GM19468 (cell line): ENCODE data around the gene PCK2.

Experiments used
- ATAC-seq: cut with Tn5 transposase; IDR thresholded peaks from one replicate; pipeline ENCODE4 v1.9.1; 2021; ENCODE audit warnings: mild to moderate bottlenecking, moderate library complexity, moderate number of reproducible peaks; ENCODE audit not compliant: unreplicated experiment; ENCODE audit errors: extremely low read depth

Gene PCK2

DNA sequence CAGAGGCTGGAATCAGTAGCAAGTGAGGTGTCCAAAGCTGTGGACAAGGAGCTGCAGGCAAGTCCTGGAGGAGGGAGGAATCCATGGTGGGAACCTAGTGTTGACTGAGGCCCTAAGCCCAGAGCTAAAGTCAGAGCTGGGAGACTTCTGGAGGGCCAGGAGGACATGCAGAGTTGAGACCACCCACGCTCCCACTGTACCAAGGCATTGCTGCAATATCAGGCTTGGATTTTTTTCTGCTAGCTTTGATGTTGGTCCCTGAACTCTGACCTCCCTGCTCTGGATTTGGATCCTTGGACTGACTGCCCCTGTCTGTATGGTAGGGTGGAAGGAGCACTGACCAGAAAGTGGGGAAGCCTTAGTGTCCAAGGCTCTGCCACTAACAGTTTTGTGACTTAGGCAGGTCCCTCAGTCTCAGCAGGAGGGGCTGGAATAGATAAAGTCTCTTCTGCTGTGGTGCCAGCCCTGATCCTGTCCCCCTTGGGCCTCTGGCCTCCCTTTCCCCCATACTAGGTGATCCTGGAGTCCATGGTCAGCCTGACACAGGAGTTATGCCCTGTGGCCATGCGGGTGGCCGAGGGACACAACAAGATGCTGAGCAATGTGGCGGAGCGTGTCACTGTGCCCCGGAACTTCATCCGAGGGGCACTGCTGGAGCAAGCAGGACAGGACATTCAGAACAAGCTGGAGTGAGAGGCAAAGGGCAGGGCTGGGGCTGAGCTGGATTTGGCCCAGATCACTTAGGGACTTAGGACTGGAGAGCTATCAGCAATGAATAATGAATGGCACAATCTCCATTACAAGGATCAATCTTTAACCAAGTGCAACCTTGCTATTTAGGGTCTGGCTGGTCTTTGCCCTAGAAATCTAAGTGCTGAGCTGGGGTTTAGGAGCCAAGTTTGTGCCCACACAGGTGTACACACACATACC lies 32.9 kb upstream of the PCK2 start:
- ATAC-seq: no peak

- no peak for ATAC-seq
These were observed 31.7 kb upstream of the PCK2 start for GRCh38 chr14:24062216-24062980.

- no peak for ATAC-seq
These were observed 30.8 kb upstream of the PCK2 start for GRCh38 chr14:24063263-24063836.

GRCh38 chr14:24064091-24064795 lies 29.9 kb upstream of the PCK2 start:
- ATAC-seq: no peak

- ATAC-seq: no peak
These were observed 29.3 kb upstream of the PCK2 start for GRCh38 chr14:24064856-24065255.

DNA sequence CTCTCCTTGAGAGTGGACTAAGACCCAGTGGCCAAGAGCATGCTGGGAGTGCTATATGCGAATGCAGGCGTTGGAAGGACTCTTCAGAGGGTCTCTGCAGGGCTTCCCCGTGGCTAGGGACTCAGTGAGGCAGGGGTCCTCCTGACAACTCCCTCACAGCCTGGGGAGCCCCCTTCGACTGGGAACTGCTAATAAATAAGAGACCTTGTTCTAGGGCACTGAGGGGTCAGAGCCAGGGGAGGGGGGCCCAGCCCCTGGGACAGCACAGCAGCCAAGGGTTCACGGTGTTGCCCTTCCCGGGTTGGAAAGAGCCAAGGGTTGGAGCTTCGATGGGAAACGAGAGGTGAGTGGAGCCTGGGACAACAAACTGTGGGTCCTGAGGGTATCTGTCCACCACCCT lies 28.7 kb upstream of the PCK2 start:
- no peak for ATAC-seq

- no peak for ATAC-seq
These were observed 27.5 kb upstream of the PCK2 start for GRCh38 chr14:24066496-24067132.

GRCh38 chr14:24067133-24068082 lies 26.7 kb upstream of the PCK2 start:
- ATAC-seq: no peak

DNA sequence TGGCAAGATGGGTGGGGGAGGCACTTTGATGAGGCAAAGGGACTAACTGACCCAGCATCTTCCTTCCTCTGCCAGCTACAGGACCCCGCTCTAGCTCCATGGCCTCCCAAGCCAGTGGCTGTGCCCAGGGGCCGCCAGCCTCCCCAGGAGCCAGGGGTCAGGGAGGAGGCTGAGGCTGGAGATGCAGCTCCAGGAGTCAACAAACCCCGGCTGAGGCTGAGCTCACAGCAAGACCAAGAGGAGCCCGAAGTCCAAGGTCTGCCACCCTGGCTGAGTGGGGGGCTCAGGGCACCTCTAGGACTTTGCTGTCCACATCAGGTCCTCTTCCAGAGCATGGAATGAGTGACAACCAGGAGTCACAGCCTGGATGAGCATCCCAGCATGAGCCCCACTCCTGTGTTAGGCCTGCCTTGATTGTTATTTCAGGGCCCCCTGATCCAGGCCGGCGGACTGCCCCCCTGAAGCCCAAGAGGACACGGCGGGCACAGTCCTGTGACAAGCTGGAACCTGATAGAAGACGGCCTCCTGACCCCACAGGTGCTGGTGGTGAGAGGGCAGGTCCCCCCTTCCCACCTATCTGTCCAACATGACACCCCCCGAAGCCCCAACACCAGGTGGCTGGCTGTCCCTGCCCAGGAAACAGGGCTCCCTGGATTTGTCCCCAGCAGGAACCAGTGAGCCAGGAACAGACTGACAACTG lies 25.2 kb upstream of the PCK2 start:
- no peak for ATAC-seq

- no peak for ATAC-seq
These were observed 24.7 kb upstream of the PCK2 start for GRCh38 chr14:24069411-24069735.

GRCh38 chr14:24070285-24071143 lies 23.6 kb upstream of the PCK2 start:
- ATAC-seq: no peak

DNA sequence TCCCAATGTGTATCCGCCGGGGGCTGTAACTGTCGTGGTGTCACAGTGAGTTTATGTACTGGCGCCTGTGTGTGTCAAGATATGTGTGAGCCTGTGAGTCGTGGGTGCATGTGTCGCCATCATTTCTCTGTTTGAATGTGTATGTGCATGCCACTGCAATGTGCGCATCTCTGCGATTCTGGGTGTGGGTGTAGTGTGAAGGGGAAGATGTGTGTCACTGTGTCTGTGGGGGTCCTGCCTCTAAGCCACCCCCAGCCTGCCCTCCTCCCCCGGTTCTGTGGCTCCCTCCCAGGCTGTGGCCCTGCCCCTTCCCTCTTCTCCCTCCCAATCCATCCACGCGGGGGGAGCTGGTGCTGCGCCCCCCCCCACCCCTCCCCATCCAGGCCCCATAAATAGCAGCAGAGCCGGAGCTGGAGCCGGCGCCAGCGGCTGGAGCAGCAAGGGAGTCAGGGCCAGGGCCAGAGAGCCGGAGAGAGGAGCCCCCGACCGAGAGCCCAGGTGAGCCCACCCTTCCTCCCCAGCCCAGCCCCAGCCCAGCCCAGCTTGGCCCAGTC lies 22.9 kb upstream of the PCK2 start, which contains the start of gene CPNE6:
Gene CPNE6, plus strand, starts transcription at position 419 of the 554 bp plus-strand sequence. CDS start 1,375 bp downstream, outside the sequence.
- ATAC-seq: no peak

DNA sequence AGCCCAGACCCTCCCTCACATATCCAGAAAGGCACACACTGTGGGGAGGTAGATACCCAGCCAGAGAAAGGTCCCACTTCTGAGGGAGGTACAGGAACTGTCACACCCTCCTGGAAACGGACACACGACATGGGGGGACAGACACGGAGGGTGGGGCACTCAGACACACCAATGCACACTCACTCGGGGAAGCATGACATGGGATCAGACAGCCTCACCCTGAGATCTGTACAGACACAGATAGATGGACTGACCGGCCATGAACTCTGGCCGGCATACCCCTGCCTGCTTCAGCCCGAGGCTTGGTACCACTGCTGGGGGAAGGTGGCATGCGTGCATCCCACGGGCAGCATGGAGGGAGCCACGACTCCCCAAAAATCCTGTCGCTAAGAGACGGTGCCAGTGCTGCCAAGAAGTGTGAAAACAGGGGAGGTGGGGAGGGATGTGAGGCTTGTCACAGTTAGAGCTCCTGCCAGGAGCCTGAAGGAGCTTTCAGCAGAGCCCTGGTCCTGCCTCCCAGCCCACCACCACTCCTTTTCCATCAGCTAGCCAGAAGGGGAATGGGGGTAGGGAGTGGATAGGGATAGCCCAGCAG lies 22.2 kb upstream of the PCK2 start:
- ATAC-seq: no peak

DNA sequence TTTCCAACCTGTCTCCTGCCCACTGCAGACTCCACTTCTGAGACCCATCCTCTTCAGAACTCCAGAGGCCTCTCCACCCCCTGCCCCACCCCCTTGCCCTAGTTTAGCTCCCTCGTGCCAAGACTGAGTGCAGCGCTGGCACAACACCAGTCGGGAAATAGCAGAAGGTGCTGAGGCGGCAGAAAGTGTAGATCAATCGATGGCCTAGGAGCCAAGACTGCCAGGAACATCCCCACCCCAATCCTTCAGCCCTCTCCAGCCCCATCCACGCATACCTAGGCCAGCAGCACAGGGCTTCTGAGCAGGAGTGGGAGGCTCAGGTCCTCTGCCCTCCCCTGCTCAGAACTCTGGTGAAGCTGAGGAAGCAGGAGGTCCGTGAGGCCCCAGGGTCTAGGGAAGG lies 21.7 kb upstream of the PCK2 start:
- no peak for ATAC-seq

DNA sequence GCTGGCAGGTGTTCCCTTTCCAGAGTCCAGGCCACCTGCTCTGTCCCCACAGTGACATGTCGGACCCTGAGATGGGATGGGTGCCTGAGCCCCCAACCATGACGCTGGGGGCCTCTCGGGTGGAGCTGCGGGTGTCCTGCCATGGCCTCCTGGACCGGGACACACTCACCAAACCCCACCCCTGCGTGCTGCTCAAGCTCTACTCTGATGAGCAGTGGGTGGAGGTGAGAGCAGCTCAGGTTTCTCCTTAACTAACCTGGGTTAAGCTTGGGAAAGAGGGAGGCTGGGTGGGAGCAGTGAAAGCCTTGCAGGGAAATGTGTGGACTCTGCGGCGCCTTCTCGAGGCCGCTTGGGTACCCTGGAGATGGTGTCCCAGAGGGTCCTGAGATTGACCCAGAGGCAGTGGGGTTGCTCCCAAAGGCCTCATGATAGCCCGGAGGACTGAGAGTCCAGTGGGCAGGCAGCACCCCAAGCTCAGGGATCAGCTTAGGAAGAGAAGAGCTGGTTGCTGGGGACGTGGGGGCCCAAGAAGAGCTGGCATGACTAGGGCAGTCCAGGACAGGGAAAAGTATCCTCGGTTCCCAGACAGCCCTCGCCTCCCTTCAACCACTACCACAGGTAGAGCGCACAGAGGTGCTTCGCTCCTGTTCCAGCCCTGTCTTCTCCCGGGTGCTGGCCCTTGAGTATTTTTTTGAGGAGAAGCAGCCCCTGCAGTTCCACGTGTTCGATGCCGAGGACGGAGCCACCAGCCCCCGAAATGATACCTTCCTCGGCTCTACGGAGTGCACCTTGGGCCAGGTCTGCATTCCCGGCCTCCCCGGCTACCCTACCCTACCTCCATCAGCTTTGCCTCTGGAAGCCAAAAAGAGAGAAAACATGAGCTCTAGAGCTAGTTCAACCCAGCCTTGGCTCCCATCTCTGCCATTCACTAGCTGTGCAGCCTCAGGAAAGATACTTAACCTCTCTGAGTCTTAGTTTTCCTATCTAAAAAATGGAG lies 20.9 kb upstream of the PCK2 start:
- no peak for ATAC-seq
